Measurements from ENCODE around the gene GRIP1.

GRIP1 gene

GRCh38 chr12:66688846-66689439 lies 10.1 kb upstream of the GRIP1 start:
- DNase-seq: peak in 1 of 2 experiments; percentile 9

GRCh38 chr12:66684222-66684621 lies 5.3 kb upstream of the GRIP1 start:
- DNase-seq: no peak

DNA sequence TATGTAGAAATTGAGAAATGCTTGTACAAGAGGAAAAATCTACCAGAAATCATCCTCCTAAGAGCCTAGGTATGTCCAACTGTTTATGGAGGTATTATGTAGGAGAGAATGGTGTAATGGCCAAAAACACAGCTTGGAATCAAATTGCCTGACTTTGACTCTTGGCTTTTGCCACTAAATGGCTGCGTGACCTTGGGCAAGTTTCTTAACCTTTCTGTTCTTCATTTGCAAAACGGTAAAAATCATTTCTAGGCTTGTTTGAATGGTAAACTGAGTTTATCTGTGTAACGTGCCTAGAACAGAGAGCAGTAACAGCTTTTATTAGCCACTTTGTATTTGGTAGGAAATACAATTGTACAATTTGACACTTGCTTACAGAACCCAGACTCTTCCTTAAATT lies 4.9 kb upstream of the GRIP1 start:
- DNase-seq: no peak

GRCh38 chr12:66683073-66683472 lies 4.2 kb upstream of the GRIP1 start:
- DNase-seq: no peak

DNA sequence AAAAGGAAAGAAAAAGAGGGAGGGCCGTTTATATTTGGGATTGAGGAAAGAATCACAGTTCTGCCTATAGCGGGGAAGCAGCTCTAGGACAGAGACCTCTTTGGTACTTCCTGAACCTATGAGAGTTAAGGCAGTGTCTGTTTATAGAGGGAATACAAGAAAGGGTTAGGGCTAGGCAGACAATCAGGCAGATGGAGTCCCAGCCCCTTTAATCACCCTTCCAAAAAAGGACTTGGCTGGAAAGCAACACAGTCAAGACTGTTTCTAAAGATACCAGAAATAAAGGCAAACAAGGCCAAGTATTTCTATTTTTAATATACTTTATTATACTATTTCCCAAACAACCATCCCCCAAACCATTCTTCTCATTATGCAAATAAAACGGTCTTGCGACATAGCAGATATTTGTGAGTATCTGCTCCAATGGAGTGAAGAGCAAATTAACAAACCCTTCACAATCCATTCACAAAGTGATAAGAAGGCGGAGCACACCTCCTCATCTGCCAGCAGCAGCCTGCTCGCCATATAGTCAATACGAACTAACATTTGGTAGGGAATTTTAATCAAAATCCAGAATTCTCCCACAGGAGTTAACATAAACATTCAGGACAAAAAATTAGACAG lies 697 bp upstream of the GRIP1 start:
- no peak for DNase-seq

DNA sequence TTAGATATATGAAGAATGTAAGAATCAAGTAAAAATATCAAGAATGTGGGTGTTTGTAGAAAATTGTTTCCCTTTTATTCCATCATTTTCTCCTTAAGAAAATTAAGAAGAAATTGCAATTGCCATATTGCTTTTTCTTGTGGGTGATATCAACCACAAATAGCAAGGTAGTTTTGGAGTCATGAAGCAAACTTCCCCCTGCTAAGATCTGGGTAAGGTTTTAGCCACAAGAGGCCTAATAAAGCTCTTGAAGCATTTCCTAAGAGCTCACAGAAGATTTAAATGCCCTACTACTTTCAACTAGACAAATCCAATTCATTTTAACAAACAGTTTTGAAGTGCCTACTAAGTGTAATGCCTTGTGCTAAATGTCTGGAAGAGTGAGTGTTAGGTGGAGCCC lies 2.6 kb downstream of the GRIP1 start:
- DNase-seq: no peak

DNA sequence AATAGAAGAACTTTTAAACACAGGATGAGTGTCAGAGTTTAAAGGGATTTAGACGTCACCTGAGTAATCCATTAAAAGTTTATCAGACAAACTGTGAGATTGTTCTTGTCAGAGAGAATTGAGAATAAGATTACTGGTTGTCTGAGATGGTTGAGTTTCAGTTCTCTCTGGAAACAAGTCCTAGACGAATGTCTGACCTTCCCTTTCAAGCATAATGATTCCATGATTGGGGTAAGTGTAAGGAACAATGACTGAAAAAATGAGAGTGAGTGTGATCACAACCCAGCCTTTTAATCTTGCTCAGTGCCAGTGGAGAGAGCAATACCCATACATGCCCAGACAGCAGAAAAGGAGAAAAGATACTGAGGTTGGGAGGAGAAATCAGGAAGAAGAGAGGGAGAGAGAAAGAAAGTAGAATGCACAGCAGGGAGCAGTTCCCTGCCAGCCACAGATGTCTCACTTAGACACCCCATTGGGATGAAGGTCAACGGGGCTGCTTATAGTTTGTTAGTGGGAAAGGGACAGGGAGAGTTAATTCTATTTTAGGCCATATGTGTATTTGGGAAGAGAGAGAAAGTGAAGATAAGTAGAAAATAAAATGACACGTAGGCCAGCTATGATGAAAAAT lies 4.3 kb downstream of the GRIP1 start:
- no peak for DNase-seq

- DNase-seq: no peak
Observed at GRCh38 chr12:66669541-66669940, 9.3 kb downstream of the GRIP1 start.

DNA sequence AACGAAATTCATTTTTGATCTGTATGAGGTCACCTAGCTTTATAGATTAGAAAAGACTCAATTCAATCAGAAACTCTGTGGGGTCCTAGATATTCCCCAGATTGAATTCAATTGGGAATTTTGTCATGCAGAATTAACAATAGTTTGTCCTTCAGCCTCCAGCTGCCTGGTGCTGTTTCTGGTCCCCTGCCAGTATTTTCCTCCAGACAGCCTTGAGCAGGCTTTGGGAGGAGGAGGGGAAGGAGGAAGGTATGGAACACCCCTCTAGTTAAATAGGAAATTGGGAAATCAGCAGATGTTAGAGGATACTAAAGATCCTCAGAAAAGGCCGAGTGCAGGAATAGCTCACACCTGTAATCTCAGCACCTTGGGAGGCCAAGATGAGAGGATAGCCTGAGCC lies 10.6 kb downstream of the GRIP1 start:
- DNase-seq: no peak

DNA sequence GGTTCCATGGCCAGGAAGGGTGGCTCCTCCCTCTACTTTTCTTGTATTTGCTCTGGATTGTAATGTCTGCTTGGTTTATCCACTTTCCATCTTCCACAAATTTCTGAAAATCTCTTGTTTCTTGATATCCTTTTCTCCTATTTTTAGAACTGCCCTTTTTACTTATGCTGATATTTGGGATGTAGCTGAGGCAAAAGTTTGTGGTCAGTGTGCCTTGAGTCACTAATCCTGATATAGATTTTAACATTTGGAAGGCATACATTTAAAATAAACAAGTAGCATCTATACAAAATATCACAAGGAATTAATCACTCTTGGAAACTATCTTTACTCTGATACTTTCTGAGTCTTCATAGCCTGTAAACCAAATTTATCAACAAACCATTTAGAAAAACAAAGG lies 11.0 kb downstream of the GRIP1 start:
- no peak for DNase-seq

GRCh38 chr12:66666481-66666880 lies 12.4 kb downstream of the GRIP1 start:
- DNase-seq: no peak

DNA sequence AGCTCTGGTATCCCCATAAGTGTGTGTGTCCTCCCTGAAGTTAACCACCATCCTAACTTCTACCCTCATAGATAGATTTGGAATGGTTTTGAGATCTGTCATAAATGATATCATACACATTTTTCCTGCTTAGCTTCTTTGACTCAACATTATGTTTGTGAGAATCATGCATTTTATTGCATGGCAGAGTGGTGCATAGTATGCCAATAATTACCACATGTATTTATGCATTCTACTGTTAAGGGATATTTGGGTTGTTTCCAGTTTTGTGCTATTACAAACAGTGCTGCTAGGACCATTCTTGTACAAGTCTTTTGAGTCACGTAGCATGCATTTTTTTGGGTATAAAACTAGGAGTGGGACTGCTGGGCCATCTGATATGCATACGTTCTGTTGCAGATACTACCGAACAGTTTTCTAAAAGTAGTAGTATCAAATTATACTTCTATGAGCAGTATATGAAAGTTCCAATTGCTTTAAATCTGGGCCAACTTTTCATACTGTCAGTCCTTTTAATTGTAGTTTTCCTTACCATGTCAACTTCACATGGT lies 13.4 kb downstream of the GRIP1 start:
- no peak for DNase-seq

DNA sequence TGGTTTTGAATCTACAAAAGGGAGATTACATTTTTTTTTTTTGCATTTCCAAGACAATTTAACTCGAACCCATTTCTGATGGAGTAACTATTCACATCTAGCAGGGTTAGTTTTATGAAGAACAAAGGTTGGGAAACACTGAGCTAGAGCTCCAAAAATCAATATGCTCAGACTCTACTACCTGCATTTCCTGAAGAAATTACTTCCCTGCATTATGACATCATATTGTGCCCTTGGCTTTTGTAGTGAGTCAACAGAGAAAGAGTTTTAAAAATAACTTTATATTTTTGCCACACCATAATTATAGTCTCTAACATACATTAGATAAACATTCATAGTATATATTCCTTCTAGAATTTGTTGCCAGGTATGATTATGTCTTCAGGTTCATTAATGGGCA lies 14.8 kb downstream of the GRIP1 start:
- DNase-seq: no peak

DNA sequence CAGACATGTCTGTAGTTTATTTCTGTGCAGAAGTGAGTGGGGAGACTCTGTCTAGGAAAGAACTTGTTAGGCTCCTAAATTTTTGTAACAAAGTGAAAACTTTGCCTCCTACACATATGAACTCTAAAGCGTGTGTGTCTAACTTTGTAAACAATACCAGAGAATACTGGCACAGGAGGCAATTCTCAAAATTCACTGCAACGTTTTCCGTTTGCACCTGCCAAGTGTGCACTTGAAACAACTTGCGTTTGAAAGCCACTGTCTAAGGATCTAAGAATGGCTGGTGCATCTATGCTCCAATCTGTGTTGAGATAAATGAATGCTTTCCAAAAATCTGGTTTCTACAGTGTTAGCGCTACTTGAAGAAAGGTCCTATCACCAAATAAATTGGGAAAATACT lies 15.3 kb downstream of the GRIP1 start:
- DNase-seq: no peak

- DNase-seq: no peak
Observed at GRCh38 chr12:66662729-66663128, 16.1 kb downstream of the GRIP1 start.

DNA sequence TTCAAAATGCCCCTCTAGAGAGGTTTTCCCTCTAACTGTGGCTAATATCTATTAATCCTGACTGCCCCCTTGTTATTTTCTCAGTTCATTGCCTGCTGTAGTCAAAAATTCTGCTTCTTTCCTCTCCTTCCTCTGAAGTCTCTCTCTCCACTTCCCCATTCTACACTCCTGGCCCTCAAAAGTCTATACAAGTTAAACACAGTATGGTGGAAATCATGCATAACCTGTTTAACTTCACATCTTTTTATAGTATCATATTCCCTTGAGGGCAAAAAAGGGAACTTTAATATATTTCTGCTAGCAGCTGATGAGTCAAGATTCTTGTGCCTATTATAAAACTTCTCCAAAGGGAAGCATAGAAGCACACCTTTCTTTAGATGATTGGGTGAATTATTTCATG lies 16.7 kb downstream of the GRIP1 start:
- no peak for DNase-seq

- no peak for DNase-seq
Observed at GRCh38 chr12:66661357-66661756, 17.5 kb downstream of the GRIP1 start.

- DNase-seq: no peak
Observed at GRCh38 chr12:66653796-66654195, 25.1 kb downstream of the GRIP1 start.

DNA sequence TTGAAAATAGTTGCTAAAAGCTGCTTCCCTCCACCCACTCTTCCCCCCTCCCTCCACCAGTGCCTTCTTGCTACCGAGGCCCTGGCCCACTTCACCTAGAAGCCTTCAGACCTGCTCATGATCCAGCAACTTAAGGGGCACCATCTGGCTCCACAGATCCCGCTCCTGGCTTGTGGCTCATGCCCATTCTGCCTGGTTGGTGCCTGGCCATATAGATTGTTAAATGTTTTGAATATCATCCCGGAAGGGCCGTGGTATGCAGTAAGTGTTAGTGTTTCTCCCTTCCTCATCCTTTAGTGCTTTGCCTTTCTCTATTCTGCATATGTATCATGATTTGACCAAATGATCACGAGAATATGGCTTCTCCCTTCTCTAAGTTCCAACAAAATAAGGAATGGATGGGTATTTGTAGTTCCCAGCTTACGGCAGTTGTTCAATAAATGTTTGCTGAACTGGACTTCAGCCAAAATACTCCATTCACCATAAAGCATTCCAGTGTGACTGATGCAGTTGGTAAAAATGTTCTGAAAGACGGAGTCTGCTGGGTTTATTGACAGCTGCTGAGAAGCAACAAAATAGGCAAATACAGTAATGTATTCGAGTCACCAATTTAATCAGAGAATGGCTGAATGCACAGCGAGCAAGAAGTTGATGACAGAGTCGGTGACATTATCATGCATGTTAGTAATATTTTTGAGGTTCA lies 30.7 kb downstream of the GRIP1 start:
- DNase-seq: no peak

- DNase-seq: no peak
Observed at GRCh38 chr12:66647034-66647691, 31.7 kb downstream of the GRIP1 start.

DNA sequence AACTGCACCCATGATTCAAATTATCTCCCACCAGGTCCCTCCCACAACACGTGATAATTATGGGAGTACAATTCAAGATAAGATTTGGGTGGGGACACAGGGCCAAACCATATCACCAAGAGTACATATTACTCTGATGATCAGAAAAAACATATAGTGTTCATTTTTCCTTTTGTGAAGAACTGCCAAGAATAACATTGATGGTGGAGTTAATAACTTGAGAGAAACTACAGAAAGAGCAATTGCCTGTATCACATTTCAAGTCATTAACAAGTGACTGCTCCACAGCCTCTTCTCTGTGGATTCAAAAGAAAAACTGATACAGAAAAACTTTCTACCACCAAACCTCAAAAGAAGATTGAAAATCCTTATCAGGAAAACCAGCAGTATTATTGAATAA lies 34.7 kb downstream of the GRIP1 start:
- no peak for DNase-seq

DNA sequence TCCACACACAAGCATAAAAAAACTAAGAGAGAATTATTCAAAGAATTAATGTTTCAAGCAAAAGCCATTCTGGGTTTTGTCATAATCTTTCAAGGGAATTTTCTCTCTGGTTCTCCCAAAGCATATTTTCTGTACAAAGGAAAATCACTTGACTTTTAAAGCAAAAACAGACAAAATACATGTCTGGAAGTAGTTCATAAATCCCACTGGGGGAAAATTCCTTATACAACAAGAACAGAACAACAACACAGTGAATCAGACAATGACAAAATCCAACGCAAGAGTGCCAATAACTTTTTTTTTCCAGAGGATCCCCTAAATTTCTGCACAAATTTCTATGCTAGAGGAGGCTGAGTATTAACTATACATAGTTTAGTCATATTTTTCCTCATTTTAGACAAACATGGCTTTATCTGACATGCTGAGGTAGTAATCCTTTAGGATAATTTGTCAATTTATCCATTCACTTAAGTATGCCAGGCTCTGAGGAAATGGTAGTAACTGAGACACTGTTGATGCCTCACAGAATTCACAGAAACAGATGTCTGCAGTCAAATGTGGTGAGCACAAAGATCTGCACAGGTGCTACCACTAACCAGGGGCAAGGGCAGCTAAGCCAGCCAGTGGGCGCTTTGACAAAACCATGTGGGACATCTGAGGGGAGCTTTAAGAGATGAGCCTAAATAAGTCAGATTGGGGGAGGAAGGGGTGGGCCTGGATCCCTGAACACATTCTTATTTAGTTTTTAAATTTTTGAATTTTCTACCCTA lies 38.0 kb downstream of the GRIP1 start:
- no peak for DNase-seq

All from stimulated activated CD4-positive, alpha-beta T cell treated with anti-CD3 and anti-CD28 coated beads, Interleukin-4, amount 100 ng/mL, for 4 hours (primary cell).